ENCODE measurements around the gene KRT1. TPM values are rescaled to one million over a fixed set of nuclear protein-coding genes. Genes with fewer than 3 reads are reported as not detected.

KRT1 gene
- total RNA-seq, 2 experiments from 2014 or later = 0.33 to 0.60 TPM

DNA sequence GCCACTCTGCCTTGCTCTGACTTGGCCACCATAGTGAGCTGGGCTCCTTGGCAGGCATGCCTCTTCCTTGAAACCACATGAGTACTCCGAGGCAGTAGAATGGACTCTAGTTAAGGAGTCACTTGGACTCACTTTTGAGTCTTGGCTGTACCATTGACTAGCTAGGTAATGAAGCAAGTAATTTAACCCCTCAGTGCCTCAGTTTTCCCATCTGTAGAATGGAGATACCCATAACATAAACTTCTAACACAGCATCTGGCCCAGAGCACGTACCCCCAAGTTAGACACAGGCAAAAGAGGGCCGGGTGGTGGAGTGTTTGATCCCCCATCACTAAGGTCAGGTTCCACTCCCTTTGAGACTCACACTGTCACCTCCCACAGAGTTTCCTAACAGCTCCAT lies 14.8 kb upstream of the KRT1 start:
- ChIA-PET CTCF (interaction anchor here (1.0 kb wide), 1 partner anchor 13 kb away, joined by 3 read pairs; no protein-coding TSS in a partner anchor), POLR2A (no interaction called here)
- Mint-ChIP-seq H3K27me3 (peaks cover 31% of the 10 kb centered on the region), H3K27ac (no peak overlapping the region), H3K4me3 (no peak overlapping the region), H3K4me1 (peaks cover 18% of the 10 kb centered on the region), H3K9me3 (no peaks in the 10 kb centered on the region), H3K36me3 (ENCODE audit: low read depth) (no peaks in the 10 kb centered on the region)
- no peak for DNase-seq

DNA sequence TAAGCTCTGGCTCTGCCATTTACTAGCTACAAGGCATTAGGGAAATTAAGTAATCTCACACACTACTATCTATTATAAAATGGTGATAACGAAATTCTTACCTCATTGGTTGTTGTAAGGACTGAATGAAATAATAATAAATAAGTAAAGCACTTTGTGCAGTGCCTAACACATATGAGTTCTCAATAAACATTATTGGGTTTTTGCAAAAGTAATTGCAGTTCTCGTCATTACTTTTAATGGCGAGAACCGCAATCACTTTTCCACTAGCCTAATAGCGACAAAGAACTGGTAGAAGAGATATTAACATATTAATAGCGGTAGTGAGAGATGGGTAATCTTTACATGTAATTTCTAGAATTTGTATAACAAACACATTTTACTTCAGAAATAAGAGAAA lies 13.9 kb upstream of the KRT1 start:
- CTCF ChIA-PET = no interaction called here
- H3K4me3 Mint-ChIP-seq = no peak overlapping the region
- no peaks in the 10 kb centered on the region for H3K36me3 Mint-ChIP-seq (ENCODE audit: low read depth)
- peaks cover 23% of the 10 kb centered on the region for H3K4me1 Mint-ChIP-seq
- no peak overlapping the region for H3K27ac Mint-ChIP-seq
- POLR2A ChIA-PET = no interaction called here
- no peak for DNase-seq
- H3K9me3 Mint-ChIP-seq = no peaks in the 10 kb centered on the region
- H3K27me3 Mint-ChIP-seq = peaks cover 38% of the 10 kb centered on the region

DNA sequence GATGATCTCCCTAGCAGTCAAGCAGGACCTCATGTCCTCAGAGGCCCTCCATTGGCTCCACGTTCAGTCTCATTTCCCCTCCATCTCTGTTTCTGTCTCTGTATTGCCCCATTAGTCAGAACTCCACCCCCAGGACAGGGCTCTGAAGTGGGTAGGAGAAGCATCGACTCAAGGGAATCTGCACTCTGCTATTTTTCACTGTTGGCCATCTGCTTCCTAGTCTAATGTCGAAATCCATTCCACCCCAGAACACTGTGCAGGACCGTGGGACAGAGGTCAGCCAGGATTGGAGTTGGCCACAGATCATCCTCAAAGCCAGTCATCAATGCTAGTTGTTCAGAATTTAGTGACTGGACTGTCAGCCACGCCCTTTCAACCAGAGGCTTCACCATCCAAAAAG lies 13.1 kb upstream of the KRT1 start:
- no peak for DNase-seq
- Mint-ChIP-seq H3K4me3 (no peak overlapping the region), H3K4me1 (peaks cover 25% of the 10 kb centered on the region), H3K27me3 (peaks cover 42% of the 10 kb centered on the region), H3K9me3 (no peaks in the 10 kb centered on the region), H3K36me3 (ENCODE audit: low read depth) (no peaks in the 10 kb centered on the region), H3K27ac (no peak overlapping the region)
- CTCF ChIA-PET = no interaction called here
- POLR2A ChIA-PET = no interaction called here

DNA sequence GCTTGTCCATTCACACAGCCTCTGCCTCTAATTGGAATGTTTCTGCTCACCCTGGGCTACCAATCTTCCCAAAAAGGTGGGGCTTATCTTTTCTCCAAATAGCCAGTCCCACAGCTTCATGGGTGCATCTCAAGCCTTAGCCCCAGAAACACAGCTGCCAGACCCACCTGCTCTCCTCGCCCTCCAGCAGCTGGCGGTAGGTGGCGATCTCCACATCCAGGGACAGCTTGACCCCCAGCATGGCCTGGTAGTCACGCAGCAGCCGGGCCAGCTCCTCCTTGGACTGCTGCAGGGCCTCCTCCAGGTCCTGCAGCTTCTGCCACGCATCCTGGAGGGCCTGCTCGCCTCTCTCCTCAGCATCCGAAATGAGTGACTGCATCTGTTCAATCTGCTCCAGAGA lies 12.0 kb upstream of the KRT1 start:
- H3K27ac Mint-ChIP-seq = no peak overlapping the region
- ChIA-PET POLR2A (no interaction called here), CTCF (no interaction called here)
- H3K4me3 Mint-ChIP-seq = no peak overlapping the region
- no peaks in the 10 kb centered on the region for H3K36me3 Mint-ChIP-seq (ENCODE audit: low read depth)
- no peaks in the 10 kb centered on the region for H3K9me3 Mint-ChIP-seq
- DNase-seq = no peak
- peaks cover 35% of the 10 kb centered on the region for H3K4me1 Mint-ChIP-seq
- peaks cover 47% of the 10 kb centered on the region for H3K27me3 Mint-ChIP-seq

DNA sequence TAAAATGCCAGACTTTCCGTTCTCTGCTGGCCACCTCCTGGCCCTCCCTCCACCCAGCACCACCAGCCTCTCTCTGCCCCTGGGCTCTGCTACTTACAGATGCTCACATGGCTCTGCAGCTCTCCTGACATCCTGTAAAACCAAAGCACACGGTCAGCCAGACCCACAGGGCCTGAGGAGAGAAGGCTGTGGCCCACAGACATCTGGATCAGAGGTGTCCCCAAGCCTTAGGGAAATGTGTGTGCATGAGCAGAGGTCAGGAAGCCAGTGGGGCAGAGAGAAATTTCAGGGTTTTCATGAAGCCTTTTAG lies 11.6 kb upstream of the KRT1 start:
- peak overlapping the region; percentile 78 for H3K4me3 Mint-ChIP-seq
- no peaks in the 10 kb centered on the region for H3K9me3 Mint-ChIP-seq
- no peak overlapping the region for H3K27ac Mint-ChIP-seq
- ChIA-PET POLR2A (no interaction called here), CTCF (no interaction called here)
- H3K27me3 Mint-ChIP-seq = peaks cover 49% of the 10 kb centered on the region
- DNase-seq = no peak
- peaks cover 39% of the 10 kb centered on the region for H3K4me1 Mint-ChIP-seq
- no peaks in the 10 kb centered on the region for H3K36me3 Mint-ChIP-seq (ENCODE audit: low read depth)

DNA sequence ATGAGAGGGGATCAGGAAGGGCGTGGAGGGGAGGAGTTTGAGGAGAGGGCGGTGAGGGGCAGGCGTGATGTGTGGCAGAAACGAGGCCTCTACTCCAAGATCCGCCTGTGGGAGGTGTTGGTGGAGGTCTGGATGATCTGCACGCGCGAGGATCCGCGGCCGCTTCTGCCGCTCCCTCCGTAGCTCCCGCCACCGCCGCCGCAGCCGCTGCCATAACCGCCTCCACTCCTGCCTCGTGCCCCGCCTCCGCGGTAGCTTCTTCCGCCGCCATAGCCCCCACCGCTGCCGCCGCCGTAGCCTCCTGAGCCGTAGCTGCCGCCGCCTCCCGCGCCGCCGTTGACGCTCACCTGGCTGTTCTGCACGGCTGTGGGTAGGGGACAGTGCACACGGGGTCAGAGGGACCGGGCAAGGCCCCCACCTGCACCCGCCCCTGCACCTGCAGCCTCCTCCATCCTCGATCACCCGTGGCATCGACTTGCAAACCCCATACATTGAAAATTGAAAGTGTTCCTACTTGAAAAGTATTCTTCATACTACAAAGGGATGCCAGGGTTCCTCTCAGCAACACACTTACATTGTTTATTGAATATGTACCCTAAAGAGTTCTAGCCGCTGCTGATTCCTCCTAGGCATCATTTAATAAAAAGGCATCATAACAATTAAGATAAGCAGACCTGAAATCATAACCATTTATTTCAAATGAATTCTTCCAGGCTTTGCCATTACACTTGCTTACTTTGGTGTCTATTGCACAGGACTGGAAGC lies 11.1 kb upstream of the KRT1 start:
- POLR2A ChIA-PET = no interaction called here
- Mint-ChIP-seq H3K27ac (peak overlapping the region; percentile 51), H3K36me3 (ENCODE audit: low read depth) (no peaks in the 10 kb centered on the region), H3K27me3 (peaks cover 54% of the 10 kb centered on the region), H3K4me3 (peak overlapping the region; percentile 78), H3K9me3 (no peaks in the 10 kb centered on the region), H3K4me1 (peaks cover 39% of the 10 kb centered on the region)
- CTCF ChIA-PET = no interaction called here
- DNase-seq = peak; percentile 60

DNA sequence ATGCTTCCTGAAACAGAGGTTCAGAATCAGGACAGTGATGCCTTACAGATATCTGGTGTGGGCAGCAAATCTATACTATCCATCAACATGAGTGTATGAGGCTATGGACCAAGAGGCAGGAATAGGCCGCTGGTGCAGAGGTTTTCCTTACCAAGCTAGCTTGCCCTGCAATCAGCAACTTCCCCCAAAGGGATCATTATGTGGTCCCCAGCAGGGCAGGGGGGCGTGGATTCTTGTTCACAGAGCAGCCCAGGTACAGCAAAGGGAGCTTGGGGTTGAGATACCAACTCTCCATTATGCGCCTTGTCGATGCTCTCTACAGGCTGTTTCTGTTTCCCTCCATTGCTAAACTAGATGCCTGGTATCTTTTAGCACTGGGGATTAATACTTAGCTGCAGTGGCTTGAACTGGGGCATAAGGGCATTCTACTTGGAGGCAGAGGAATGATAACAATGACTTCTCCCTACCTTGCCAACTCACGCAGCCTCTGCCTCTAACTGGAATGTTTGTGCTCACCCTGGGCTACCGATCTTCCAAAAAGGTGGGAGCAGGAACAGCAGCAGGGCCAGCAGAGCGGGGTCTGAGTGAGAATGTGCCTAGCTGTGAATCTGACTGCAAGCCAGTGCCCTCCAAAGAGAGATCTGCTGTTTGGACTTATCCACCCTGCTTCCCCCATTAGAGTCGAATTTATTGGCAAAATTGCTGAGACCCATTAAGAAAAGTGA lies 10.3 kb upstream of the KRT1 start:
- POLR2A ChIA-PET = no interaction called here
- H3K27me3 Mint-ChIP-seq = peaks cover 53% of the 10 kb centered on the region

DNA sequence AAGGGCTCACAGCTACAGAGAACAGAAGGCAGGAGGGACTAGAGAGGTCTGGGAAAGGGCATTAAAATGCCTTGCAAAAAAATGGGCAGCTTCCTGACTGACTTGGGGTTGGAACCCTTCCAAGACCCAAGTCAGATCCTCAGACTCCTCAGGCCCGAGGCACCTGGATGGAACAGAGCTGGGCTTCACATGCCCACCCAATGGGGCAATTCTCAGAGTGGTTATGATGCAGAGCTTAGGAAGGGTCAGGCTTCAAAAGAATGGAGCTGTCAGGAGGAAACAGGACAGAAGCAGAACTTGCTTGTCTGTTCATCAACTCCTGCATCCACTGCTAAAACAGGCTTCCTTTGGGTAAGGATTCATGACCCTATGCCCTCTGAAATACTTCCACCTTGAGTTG lies 9.7 kb upstream of the KRT1 start:
- H3K27me3 Mint-ChIP-seq = peaks cover 53% of the 10 kb centered on the region
- POLR2A ChIA-PET = no interaction called here
- H3K9me3 Mint-ChIP-seq = no peaks in the 10 kb centered on the region
- peaks cover 39% of the 10 kb centered on the region for H3K4me1 Mint-ChIP-seq
- H3K27ac Mint-ChIP-seq = no peak overlapping the region
- no peak for DNase-seq
- CTCF ChIA-PET = interaction anchor here (0.6 kb wide), 1 partner anchor 818 kb away, joined by 3 read pairs; no protein-coding TSS in a partner anchor
- H3K36me3 Mint-ChIP-seq (ENCODE audit: low read depth) = no peaks in the 10 kb centered on the region
- no peak overlapping the region for H3K4me3 Mint-ChIP-seq

More for the DNA sequence above, 10.3 kb upstream of the KRT1 start:
- CTCF ChIA-PET = interaction anchor here (0.6 kb wide), 1 partner anchor 817 kb away, joined by 3 read pairs; no protein-coding TSS in a partner anchor
- H3K4me1 Mint-ChIP-seq = peaks cover 39% of the 10 kb centered on the region
- no peaks in the 10 kb centered on the region for H3K9me3 Mint-ChIP-seq
- H3K27ac Mint-ChIP-seq = no peak overlapping the region
- no peaks in the 10 kb centered on the region for H3K36me3 Mint-ChIP-seq (ENCODE audit: low read depth)
- no peak for DNase-seq
- peak overlapping the region; percentile 78 for H3K4me3 Mint-ChIP-seq

DNA sequence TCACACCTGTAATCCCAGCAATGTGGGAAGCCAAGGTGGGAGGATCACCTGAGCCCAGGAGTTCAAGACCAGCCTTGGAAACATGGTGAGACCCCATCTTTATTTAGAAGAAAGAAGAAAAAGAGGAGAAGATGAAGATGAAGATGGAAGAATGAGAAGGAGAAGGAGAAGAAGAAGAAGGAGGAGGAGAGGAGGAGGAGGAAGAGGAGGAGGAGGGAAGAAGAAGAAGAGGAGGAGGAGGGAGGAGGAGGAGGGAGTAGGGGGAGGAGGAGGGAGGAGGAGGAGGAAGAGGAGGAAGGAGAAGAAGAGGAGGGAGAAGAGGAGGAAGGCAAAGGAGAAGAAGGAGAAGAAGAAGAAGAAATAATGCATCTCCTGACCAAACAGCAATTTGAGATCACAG lies 9.0 kb upstream of the KRT1 start:
- ChIA-PET CTCF (no interaction called here), POLR2A (no interaction called here)
- H3K4me3 Mint-ChIP-seq = no peak overlapping the region
- DNase-seq = no peak
- H3K9me3 Mint-ChIP-seq = no peaks in the 10 kb centered on the region
- no peak overlapping the region for H3K27ac Mint-ChIP-seq
- H3K27me3 Mint-ChIP-seq = peaks cover 53% of the 10 kb centered on the region
- H3K4me1 Mint-ChIP-seq = peaks cover 39% of the 10 kb centered on the region
- H3K36me3 Mint-ChIP-seq (ENCODE audit: low read depth) = no peaks in the 10 kb centered on the region

DNA sequence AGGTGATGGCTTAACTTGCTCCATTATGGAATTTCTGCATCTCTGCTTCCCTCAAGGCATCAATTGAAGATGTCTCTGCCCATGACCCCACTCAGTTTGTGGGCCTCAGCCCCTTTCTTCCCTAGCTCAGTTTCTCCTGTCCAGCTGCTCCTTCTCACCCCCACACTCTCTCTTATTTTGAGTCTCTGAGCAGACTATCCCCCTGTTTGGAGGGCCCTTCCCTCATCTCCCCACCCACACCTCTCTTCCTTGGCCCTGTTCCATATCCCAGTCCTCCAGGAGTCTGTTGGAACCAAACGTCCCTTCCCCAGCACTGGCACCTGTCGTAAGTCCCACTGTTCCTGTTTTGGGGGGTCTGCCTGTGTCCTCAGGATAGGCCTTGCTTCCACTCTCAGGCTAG lies 8.3 kb upstream of the KRT1 start:
- no peak for DNase-seq
- peaks cover 41% of the 10 kb centered on the region for H3K4me1 Mint-ChIP-seq
- H3K36me3 Mint-ChIP-seq (ENCODE audit: low read depth) = no peaks in the 10 kb centered on the region
- H3K9me3 Mint-ChIP-seq = no peaks in the 10 kb centered on the region
- ChIA-PET CTCF (interaction anchor here (0.6 kb wide), 1 partner anchor 666 kb away, joined by 4 read pairs; no protein-coding TSS in a partner anchor), POLR2A (no interaction called here)
- no peak overlapping the region for H3K27ac Mint-ChIP-seq
- H3K27me3 Mint-ChIP-seq = peaks cover 57% of the 10 kb centered on the region
- no peak overlapping the region for H3K4me3 Mint-ChIP-seq

DNA sequence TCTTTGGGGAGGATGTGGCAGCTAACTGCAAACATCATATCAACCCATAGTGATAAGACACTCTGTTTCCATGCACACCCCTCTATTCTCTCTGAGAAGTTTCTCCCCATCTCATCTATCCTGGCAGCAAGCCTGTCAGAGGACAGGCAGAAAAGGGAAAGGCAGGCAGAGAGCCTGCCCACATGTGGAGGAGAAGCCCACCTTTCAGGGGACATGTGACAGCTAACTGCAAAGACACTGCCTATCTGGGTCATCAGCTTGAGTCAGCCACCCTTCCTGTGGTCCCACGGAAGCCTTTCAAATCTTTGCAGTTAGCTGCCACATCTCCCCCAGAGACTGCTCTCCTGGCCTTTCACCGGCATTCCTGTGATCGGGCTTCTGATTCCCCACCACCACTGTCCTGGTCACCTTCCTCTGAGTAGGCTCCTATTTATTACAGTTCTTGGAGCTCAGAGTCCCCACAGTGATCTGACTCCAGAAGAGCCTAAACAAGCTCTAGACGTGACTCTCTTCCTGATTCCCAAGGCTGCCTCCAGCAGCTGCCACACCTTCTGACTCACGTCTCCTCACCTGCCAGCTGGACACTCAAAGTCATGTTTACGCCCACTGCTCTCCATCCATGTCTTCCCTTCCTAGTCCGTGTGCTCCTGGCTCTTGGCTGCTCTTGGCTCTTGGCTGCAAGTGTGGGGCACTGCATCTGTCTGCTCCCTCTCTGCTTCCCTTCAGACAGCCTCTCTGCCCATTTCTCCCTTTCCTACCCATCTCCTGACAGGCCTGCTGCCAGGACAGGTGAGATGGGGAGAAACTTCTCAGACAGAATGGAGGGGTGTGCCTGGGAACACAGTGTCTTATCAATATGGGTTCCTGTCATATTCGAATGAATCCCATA lies 7.5 kb upstream of the KRT1 start:
- Mint-ChIP-seq H3K36me3 (ENCODE audit: low read depth) (no peaks in the 10 kb centered on the region), H3K4me1 (peaks cover 43% of the 10 kb centered on the region), H3K27ac (no peak overlapping the region), H3K4me3 (no peak overlapping the region), H3K9me3 (no peaks in the 10 kb centered on the region), H3K27me3 (peaks cover 53% of the 10 kb centered on the region)
- ChIA-PET POLR2A (no interaction called here), CTCF (interaction anchor here (0.6 kb wide), 1 partner anchor 665 kb away, joined by 4 read pairs; no protein-coding TSS in a partner anchor)
- DNase-seq = no peak

DNA sequence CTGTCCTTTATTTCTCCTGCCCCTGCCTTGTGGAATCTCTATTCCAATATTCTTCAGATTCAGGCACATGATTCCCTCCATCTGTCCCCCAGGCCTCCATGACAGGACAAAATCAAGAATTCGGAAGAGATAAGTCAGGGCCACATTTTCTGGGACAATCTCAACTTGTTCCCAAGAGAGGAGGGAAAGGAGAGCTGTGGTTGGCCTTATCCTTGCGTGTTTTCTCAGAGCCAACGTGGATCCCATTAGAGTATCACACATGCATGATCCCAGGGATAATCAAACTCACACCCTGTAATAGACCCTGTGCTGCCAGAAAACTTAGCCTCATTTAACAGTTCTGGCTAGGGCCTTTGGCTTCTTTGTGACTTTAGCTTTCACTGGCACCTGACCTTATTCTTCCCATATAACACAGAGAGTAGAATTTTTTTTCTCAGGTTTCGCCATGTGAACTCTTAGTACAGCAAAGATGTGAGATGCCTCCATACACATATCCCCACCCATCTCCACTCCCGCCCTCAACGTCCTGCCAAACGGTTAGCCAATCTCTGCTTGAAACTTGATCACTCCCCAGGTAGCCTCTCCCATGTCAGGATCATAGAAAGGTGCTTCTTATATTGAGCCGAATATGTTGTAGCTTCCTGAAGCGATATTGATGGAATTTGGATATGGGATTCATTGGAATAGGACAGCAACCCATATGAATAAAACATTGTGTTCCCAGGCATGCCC lies 6.7 kb upstream of the KRT1 start:
- H3K4me1 Mint-ChIP-seq = peaks cover 50% of the 10 kb centered on the region
- no peaks in the 10 kb centered on the region for H3K9me3 Mint-ChIP-seq
- DNase-seq = no peak
- H3K4me3 Mint-ChIP-seq = no peak overlapping the region
- POLR2A ChIA-PET = no interaction called here
- peaks cover 48% of the 10 kb centered on the region for H3K27me3 Mint-ChIP-seq
- no peak overlapping the region for H3K27ac Mint-ChIP-seq
- no peaks in the 10 kb centered on the region for H3K36me3 Mint-ChIP-seq (ENCODE audit: low read depth)
- CTCF ChIA-PET = no interaction called here

Measured in activated CD4-positive, alpha-beta T cell treated with anti-CD3 and anti-CD28 coated beads, Interleukin-2, amount 10 ng/mL, durations not matched to agents 7 days and 5 days (primary cell).